Pancreas (tissue), 10 donors: ENCODE measurements around the gene PRDM11. TPM values are rescaled to one million over a fixed set of nuclear protein-coding genes. Genes with fewer than 3 reads are reported as not detected.
A peak's percentile ranks its signal among the peaks of the same experiment; 100 is the strongest.

Experiments
- ATAC-seq, 4 donors: fragments of 200-7000 bp; cut with Tn5 transposase; one replicate each; pipeline versions ENCODE4 v1.8.0 to v1.9.1; 2020; ENCODE audit warnings: mild to moderate bottlenecking in 4 of 4, moderate library complexity in 4 of 4
- DNase-seq, 6 donors: peaks; one replicate each; pipeline ENCODE4 v3.0.0-alpha.2; 2020
- FAIRE-seq: peaks from 2 replicates; lab custom pipeline; 2012; peaks lifted over from hg19 to GRCh38; lab: Jason Lieb, UNC
- H3K27ac ChIP-seq, 4 donors: fragments of 200-600 bp; sonication (generic); 1 replicate in 3 of 4; 2 replicates in 1 of 4; pipeline versions ENCODE4 v1.5.0 to v1.8.0; 2020
- H3K27me3 ChIP-seq, 4 donors: fragments of 200-600 bp; one replicate each; pipeline ENCODE4 v1.8.0; 2021
- H3K36me3 ChIP-seq, 3 donors: fragments of 200-600 bp; sonication (generic) in 1 of 3; one replicate each; pipeline versions ENCODE4 v1.5.0 to v1.8.0; 2020 to 2021
- H3K4me1 ChIP-seq, 3 donors: fragments of 200-600 bp; one replicate each; pipeline ENCODE4 v1.8.0; 2021
- H3K4me3 ChIP-seq, 4 donors: fragments of 200-600 bp; sonication (generic) in 2 of 4; one replicate each; pipeline versions ENCODE4 v1.5.0 to v1.8.0; 2020 to 2021
- H3K9me3 ChIP-seq, 4 donors: fragments of 200-600 bp; one replicate each; pipeline ENCODE4 v1.8.0; 2021
- CTCF ChIP-seq, 4 donors: fragments of 200-600 bp; sonication (generic) in 3 of 4; IDR thresholded peaks; one replicate each; pipeline versions ENCODE4 v1.5.0 to v1.8.0; 2021; ENCODE audit warnings: antibody characterized with exemption in 4 of 4
- WGBS, 2 donors: extraction: QIAGEN DNeasy Blood & Tissue Kit; methylation state at CpG; one replicate each; pipeline ENCODE4 v1.1.7; 2013; 5-methylcytosine and 5-hydroxymethylcytosine counted together
- intact Hi-C, 3 donors: fragments of 100-400 bp; cut with DNase I; formaldehyde crosslinking; loops; one replicate each; pipeline versions ENCODE4 v1.11.1 to v1.14.2; 2022
- polyA plus RNA-seq, 2 donors: library from polyadenylated mRNA; stranded (reverse); fragments of 200-250 nt; gene quantifications; one replicate each; pipeline ENCODE4 v1.2.3, GENCODE V29; 2013
- total RNA-seq, 6 donors: library from RNA; stranded (reverse); fragmentation: NEBNext Ultra II Directional in 4 of 6; extraction: Animal tissue kit (Norgen Biotek cat#: 25700) in 4 of 6; gene quantifications; one replicate each; pipeline versions ENCODE4 v1.2.1 to v1.2.4, GENCODE V29; 2021 to 2023
- donor health status: healthy with polysubstance abuse.
- donor health status: DM: no; HTN: no; CAD: no; lungs with moderate emphysema.
- donor health status: DM: no; HTN: no; CAD: no.
- donor health status: control.
- donor health status: control.
- donor health status: Bipolar disorder and iron deficiency.
- donor health status: DM: yes; HTN: yes; CAD: no.
- donor health status: DM: no; HTN: no; CAD: no.
- donor health status: DM: no; HTN: no; CAD: no.
- donor health status: DM: yes; HTN: yes; CAD: no.

PRDM11 gene
- total and polyA plus RNA-seq, 8 donors, result 3.0 to 8.5 (median 6.4) TPM

DNA sequence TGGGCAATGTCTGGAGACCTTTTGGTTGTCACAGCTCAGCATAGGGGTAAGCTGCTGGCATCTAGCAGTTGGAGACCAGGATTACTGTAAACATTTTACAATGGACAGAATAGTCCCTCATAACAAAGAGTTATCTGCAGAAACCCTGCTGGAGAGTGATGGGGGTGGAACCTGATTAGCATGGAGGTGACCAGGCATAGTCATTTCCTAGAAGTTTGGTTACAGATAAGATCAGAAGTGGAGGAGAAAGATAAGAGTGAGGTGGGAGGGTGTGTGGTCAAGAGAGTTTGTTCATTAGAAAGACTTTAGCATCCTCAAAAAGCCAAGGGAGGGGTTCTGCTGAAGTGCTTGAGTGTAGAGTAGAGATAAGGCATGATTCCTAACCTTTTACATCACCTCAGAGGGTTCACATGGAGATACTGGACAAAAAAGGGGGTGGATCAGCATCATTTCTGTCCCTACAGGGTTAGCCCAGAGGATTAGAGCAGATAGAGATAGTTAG, 38.8 kb downstream of the PRDM11 start:
- H3K27me3 ChIP-seq, result no peaks in the 10 kb centered on the region
- ATAC-seq (no peak), FAIRE-seq (no peak), DNase-seq (no peak)
- H3K9me3 ChIP-seq, result no peaks in the 10 kb centered on the region
- no peak overlapping the region for H3K4me3 ChIP-seq
- no peaks in the 10 kb centered on the region for H3K36me3 ChIP-seq
- H3K27ac ChIP-seq, result no peak overlapping the region
- H3K4me1 ChIP-seq, result peaks cover 0 to 5% (median 0%) of the 10 kb centered on the region in 3 donors
- TF ChIP-seq CTCF (IDR thresholded peaks at IDR 0.05), result no peak
- intact Hi-C loops, result no loop called here

GRCh38 chr11:45187375-45187774, 40.9 kb downstream of the PRDM11 start:
- FAIRE-seq, result no peak
- ATAC-seq, result no peak
- Histone ChIP-seq H3K36me3 (no peaks in the 10 kb centered on the region), H3K27ac (no peak overlapping the region), H3K27me3 (no peaks in the 10 kb centered on the region), H3K4me1 (no peaks in the 10 kb centered on the region), H3K9me3 (no peaks in the 10 kb centered on the region), H3K4me3 (no peak overlapping the region)
- DNase-seq, result no peak
- WGBS, 2 donors, result 88 to 94% methylated on average over 3 of the region's 3 CpGs
- intact Hi-C loops, result no loop called here
- TF ChIP-seq CTCF (IDR thresholded peaks at IDR 0.05), result no peak

- no peaks in the 10 kb centered on the region for H3K9me3 ChIP-seq
- no peak overlapping the region for H3K4me3 ChIP-seq
- intact Hi-C loops, result no loop called here
- no peaks in the 10 kb centered on the region for H3K36me3 ChIP-seq
- ATAC-seq (no peak), FAIRE-seq (no peak), DNase-seq (no peak)
- H3K4me1 ChIP-seq, result no peaks in the 10 kb centered on the region
- no peaks in the 10 kb centered on the region for H3K27me3 ChIP-seq
- H3K27ac ChIP-seq, result no peak overlapping the region
- WGBS, 2 donors, result 97% methylated on average over 3 of the region's 3 CpGs
- no peak for TF ChIP-seq CTCF (IDR thresholded peaks at IDR 0.05)
Measured at GRCh38 chr11:45188127-45188526, 41.7 kb downstream of the PRDM11 start.

GRCh38 chr11:45189230-45189629, 42.8 kb downstream of the PRDM11 start:
- FAIRE-seq (no peak), DNase-seq (no peak), ATAC-seq (no peak)
- no peak overlapping the region for H3K27ac ChIP-seq
- intact Hi-C loops, result no loop called here
- TF ChIP-seq CTCF (IDR thresholded peaks at IDR 0.05), result no peak
- H3K27me3 ChIP-seq, result no peaks in the 10 kb centered on the region
- no peak overlapping the region for H3K4me3 ChIP-seq
- WGBS, 2 donors, result 92 to 94% methylated on average over 5 of the region's 5 CpGs
- H3K4me1 ChIP-seq, result no peaks in the 10 kb centered on the region
- H3K36me3 ChIP-seq, result no peaks in the 10 kb centered on the region
- no peaks in the 10 kb centered on the region for H3K9me3 ChIP-seq

DNA sequence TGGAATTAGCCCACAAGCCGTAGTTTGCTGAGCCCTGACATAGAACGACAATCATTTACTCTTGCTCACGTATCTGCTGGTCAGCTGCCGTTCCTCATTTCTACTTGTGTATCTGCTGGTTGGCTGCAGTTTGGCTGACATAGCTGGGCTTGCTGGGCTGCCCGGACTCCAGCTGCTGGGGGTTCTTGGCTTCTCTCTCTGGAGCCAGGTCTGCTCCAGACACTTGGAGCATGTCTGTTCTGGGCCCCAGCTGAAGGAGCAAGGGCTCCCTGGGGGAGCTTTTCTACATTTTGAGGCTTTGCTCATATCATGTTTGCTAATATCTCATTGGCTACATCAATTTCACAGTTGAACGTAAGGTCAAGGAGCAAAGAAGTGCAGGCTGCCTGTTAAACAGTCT, 47.3 kb downstream of the PRDM11 start:
- no peak overlapping the region for H3K4me3 ChIP-seq
- no peak overlapping the region for H3K27ac ChIP-seq
- 87 to 91% methylated on average over 6 of the region's 6 CpGs for WGBS, 2 donors
- ATAC-seq (peak in 1 of 4 donors; percentile 41), FAIRE-seq (no peak), DNase-seq (no peak)
- TF ChIP-seq CTCF (IDR thresholded peaks at IDR 0.05), result no peak
- H3K36me3 ChIP-seq, result no peaks in the 10 kb centered on the region
- no peaks in the 10 kb centered on the region for H3K4me1 ChIP-seq
- H3K9me3 ChIP-seq, result no peaks in the 10 kb centered on the region
- no peaks in the 10 kb centered on the region for H3K27me3 ChIP-seq
- intact Hi-C loops, result no loop called here
